SH-SY5Y (cell line): Measurements from ENCODE around the gene RTN4RL1.

ENCODE experiments used
- GATA2 ChIP-seq: IDR thresholded peaks from 2 replicates; pipeline ENCODE4 v1.6.1; 2011; ENCODE audit warnings: mild to moderate bottlenecking, low read depth, low read length
- GATA3 ChIP-seq: IDR thresholded peaks from 2 replicates; pipeline ENCODE4 v1.6.1; 2011; ENCODE audit warnings: low read depth, mild to moderate bottlenecking, low read length, moderate library complexity

GRCh38 chr17:1977583-1978395 lies 47.3 kb downstream of the RTN4RL1 start:
- TF ChIP-seq GATA2 (no peak), GATA3 (no peak)
